GM06990 (cell line): ENCODE measurements around the gene PRKCI.
"Not testable (repeated sequence)": the region's sequence is repeated elsewhere in the genome, so short reads cannot be mapped to it uniquely, and the experiment has no call there.

Experiments used
- DNase-seq: peaks from one replicate; pipeline ENCODE4 v3.0.0-alpha.2; 2011; ENCODE audit not compliant: insufficient read length; ENCODE audit errors: extremely low read depth
- H3K27me3 ChIP-seq: replicated peaks from 2 replicates; pipeline ENCODE4 v1.6.0; 2011; ENCODE audit warnings: low read length; ENCODE audit not compliant: control insufficient read depth, insufficient read depth
- H3K36me3 ChIP-seq: 2 replicates; pipeline ENCODE4 v1.5.1; 2011; ENCODE audit warnings: low read length; ENCODE audit not compliant: control insufficient read depth, insufficient read depth
- H3K4me3 ChIP-seq: replicated peaks from 2 replicates; pipeline ENCODE4 v1.5.1; 2011; ENCODE audit warnings: low read depth, mild to moderate bottlenecking, control low read depth, low read length
- TF ChIP-seq, protein P1 (sequence below): IDR thresholded peaks from 2 replicates; pipeline ENCODE4 v1.5.1; 2011; ENCODE audit warnings: low read length, control low read depth, mild to moderate bottlenecking, inconsistent platforms; ENCODE audit not compliant: insufficient read depth, poor library complexity, severe bottlenecking

PRKCI gene

DNA sequence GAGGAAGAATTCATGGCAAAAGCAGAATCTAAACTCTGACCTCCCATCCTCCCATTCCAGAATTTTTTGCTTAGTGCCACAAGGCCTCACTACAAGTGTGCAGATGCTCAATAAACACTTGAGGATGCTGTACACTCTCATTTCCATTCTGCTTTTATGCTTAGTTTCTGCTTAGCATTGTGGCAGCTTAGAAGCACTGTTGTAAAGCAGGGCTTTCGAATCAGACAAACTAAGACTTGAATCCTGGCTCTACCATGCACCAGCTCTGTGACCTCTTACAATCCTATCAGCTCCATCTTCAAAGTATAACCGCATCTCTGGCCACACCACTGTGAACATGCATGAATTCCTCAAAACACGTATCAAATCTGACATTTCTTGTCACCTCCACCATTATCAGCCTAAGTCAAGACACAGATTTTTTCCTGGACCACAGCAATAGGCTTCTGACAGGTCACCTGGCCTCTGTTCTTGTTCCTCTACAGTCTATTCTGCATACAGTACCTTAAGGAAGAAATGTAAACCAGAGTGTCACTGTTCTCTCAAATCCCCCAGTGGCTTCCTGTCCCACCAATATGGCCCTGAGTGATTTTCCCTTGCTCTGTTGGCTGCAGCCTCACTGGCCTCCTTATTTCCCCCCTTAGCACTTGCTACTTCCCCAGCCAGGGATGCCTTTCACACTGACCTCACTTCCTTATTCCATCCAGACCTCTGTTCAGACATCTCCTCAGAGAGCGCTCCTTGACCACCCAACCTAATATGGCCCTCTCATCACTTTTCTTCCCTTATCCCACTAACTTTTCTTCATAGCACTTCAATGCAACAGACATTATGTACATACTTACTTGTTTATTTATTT is 32.6 kb upstream of the PRKCI start:
- no peak for DNase-seq
- no peaks in the 10 kb centered on the region for H3K27me3 ChIP-seq
- no peaks in the 10 kb centered on the region for H3K36me3 ChIP-seq
- TF ChIP-seq, protein P1, sequence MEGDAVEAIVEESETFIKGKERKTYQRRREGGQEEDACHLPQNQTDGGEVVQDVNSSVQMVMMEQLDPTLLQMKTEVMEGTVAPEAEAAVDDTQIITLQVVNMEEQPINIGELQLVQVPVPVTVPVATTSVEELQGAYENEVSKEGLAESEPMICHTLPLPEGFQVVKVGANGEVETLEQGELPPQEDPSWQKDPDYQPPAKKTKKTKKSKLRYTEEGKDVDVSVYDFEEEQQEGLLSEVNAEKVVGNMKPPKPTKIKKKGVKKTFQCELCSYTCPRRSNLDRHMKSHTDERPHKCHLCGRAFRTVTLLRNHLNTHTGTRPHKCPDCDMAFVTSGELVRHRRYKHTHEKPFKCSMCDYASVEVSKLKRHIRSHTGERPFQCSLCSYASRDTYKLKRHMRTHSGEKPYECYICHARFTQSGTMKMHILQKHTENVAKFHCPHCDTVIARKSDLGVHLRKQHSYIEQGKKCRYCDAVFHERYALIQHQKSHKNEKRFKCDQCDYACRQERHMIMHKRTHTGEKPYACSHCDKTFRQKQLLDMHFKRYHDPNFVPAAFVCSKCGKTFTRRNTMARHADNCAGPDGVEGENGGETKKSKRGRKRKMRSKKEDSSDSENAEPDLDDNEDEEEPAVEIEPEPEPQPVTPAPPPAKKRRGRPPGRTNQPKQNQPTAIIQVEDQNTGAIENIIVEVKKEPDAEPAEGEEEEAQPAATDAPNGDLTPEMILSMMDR: no peak
- no peak overlapping the region for H3K4me3 ChIP-seq

- H3K4me3 ChIP-seq, H3K27me3 ChIP-seq, H3K36me3 ChIP-seq, DNase-seq: not testable (repeated sequence)
These were observed 26.5 kb upstream of the PRKCI start for GRCh38 chr3:170195759-170196158.

DNA sequence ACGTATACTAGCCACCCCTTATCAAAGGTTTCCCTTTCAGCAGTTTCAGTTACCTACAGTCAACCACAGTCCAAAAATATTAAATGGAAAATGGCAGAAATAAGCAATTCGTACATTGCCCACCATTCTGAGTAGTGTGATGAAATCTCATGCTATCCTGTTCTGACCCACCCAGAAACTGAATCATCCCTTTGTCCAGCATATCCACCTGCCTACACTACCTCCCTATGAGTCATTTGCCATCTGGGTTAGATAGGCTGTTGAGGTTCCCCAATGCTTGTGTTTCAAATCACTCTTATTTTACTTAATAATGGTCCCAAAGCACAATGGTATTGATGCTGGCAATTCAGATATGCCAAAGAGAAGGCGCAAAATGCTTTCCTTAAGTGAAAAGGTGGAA is 25.4 kb upstream of the PRKCI start:
- TF ChIP-seq, protein P1: no peak
- Histone ChIP-seq H3K36me3 (no peaks in the 10 kb centered on the region), H3K27me3 (no peaks in the 10 kb centered on the region), H3K4me3 (no peak overlapping the region)
- no peak for DNase-seq

- Histone ChIP-seq H3K4me3 (no peak overlapping the region), H3K36me3 (no peaks in the 10 kb centered on the region), H3K27me3 (no peaks in the 10 kb centered on the region)
- DNase-seq: no peak
- TF ChIP-seq, protein P1: no peak
These were observed 21.2 kb upstream of the PRKCI start for GRCh38 chr3:170200987-170201386.

- no peaks in the 10 kb centered on the region for H3K27me3 ChIP-seq
- no peak overlapping the region for H3K4me3 ChIP-seq
- DNase-seq: no peak
- H3K36me3 ChIP-seq: no peaks in the 10 kb centered on the region
- TF ChIP-seq, protein P1: no peak
These were observed 20.7 kb upstream of the PRKCI start for GRCh38 chr3:170201527-170201926.

DNA sequence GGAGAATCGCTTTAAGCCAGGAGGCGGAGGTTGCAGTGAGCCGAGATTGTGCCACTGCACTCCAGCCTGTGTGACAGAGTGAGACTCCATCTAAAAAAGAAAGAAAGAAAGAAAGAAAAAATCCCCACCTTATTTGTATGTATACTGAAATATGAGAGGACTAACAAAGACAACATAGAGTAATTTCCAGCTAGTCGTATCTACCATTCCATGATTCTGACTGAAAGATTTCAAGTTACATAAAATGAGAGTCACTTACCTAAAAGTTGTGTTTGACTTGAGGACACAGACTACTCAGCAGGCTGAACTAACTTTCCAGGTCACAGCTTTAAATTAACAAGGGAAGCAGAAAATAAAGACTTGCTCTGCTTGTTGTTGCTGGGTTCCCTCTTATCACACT is 18.8 kb upstream of the PRKCI start:
- Histone ChIP-seq H3K4me3 (no peak overlapping the region), H3K36me3 (no peaks in the 10 kb centered on the region), H3K27me3 (no peaks in the 10 kb centered on the region)
- DNase-seq: no peak
- TF ChIP-seq, protein P1: no peak
